Mucosa of stomach (tissue), 1 donor: ENCODE results near the gene GNL1.
"Not testable (repeated sequence)": the region's sequence is repeated elsewhere in the genome, so short reads cannot be mapped to it uniquely, and the experiment has no call there.

ENCODE experiments used
- H3K27me3 ChIP-seq: one replicate; pipeline ENCODE4 v1.7.0; 2013; ENCODE audit warnings: mild to moderate bottlenecking, low read length; ENCODE audit not compliant: control insufficient read depth, insufficient read depth
- H3K36me3 ChIP-seq: one replicate; pipeline ENCODE4 v1.7.0; 2013; ENCODE audit warnings: low read length; ENCODE audit not compliant: control insufficient read depth, insufficient read depth
- H3K4me1 ChIP-seq: one replicate; pipeline ENCODE4 v1.7.0; 2013; ENCODE audit warnings: mild to moderate bottlenecking, low read length; ENCODE audit not compliant: control insufficient read depth, insufficient read depth
- H3K4me3 ChIP-seq: one replicate; pipeline ENCODE4 v1.7.0; 2013; ENCODE audit warnings: low read length
- H3K9ac ChIP-seq: one replicate; pipeline ENCODE4 v1.7.0; 2013; ENCODE audit warnings: mild to moderate bottlenecking, low read length, moderate library complexity
- H3K9me3 ChIP-seq: one replicate; pipeline ENCODE4 v1.7.0; 2013; ENCODE audit warnings: mild to moderate bottlenecking, low read length, moderate library complexity; ENCODE audit not compliant: control insufficient read depth
- donor health status: Pancreatic carcinoma.

Gene GNL1

GRCh38 chr6:30518505-30519145 is 37.7 kb downstream of the GNL1 start:
- H3K36me3 ChIP-seq, H3K4me1 ChIP-seq, H3K9me3 ChIP-seq, H3K9ac ChIP-seq, H3K4me3 ChIP-seq, H3K27me3 ChIP-seq: not testable (repeated sequence)

GRCh38 chr6:30517767-30518504 is 38.4 kb downstream of the GNL1 start:
- not testable (repeated sequence) for H3K9me3 ChIP-seq, H3K27me3 ChIP-seq, H3K9ac ChIP-seq, H3K36me3 ChIP-seq, H3K4me1 ChIP-seq, H3K4me3 ChIP-seq

- H3K4me1 ChIP-seq, H3K4me3 ChIP-seq, H3K36me3 ChIP-seq, H3K27me3 ChIP-seq, H3K9me3 ChIP-seq: not testable (repeated sequence)
- H3K9ac ChIP-seq, result peak overlapping the region; percentile 77
These were observed 39.6 kb downstream of the GNL1 start for GRCh38 chr6:30516754-30517076.

GRCh38 chr6:30515944-30516753 is 40.1 kb downstream of the GNL1 start:
- Histone ChIP-seq H3K4me3 (peak overlapping the region; percentile 44), H3K9ac (peak overlapping the region; percentile 77), H3K36me3 (no peaks in the 10 kb centered on the region), H3K27me3 (no peaks in the 10 kb centered on the region), H3K4me1 (peaks cover 8% of the 10 kb centered on the region), H3K9me3 (no peaks in the 10 kb centered on the region)

GRCh38 chr6:30515106-30515505 is 41.2 kb downstream of the GNL1 start:
- H3K9me3 ChIP-seq, result no peaks in the 10 kb centered on the region
- H3K4me1 ChIP-seq, result no peaks in the 10 kb centered on the region
- no peak overlapping the region for H3K9ac ChIP-seq
- H3K27me3 ChIP-seq, result no peaks in the 10 kb centered on the region
- H3K36me3 ChIP-seq, result no peaks in the 10 kb centered on the region
- H3K4me3 ChIP-seq, result no peak overlapping the region

- H3K27me3 ChIP-seq, result no peaks in the 10 kb centered on the region
- no peaks in the 10 kb centered on the region for H3K9me3 ChIP-seq
- H3K4me1 ChIP-seq, result peaks cover 7% of the 10 kb centered on the region
- no peak overlapping the region for H3K4me3 ChIP-seq
- no peaks in the 10 kb centered on the region for H3K36me3 ChIP-seq
- no peak overlapping the region for H3K9ac ChIP-seq
These were observed 42.8 kb downstream of the GNL1 start for GRCh38 chr6:30513451-30513850.

- Histone ChIP-seq H3K4me1 (peaks cover 7% of the 10 kb centered on the region), H3K9ac (no peak overlapping the region), H3K36me3 (no peaks in the 10 kb centered on the region), H3K27me3 (no peaks in the 10 kb centered on the region), H3K9me3 (no peaks in the 10 kb centered on the region), H3K4me3 (no peak overlapping the region)
These were observed 45.1 kb downstream of the GNL1 start for GRCh38 chr6:30511169-30511546.

- Histone ChIP-seq H3K27me3 (no peaks in the 10 kb centered on the region), H3K4me1 (peaks cover 7% of the 10 kb centered on the region), H3K9ac (no peak overlapping the region), H3K9me3 (no peaks in the 10 kb centered on the region), H3K36me3 (no peaks in the 10 kb centered on the region), H3K4me3 (no peak overlapping the region)
These were observed 45.7 kb downstream of the GNL1 start for GRCh38 chr6:30510419-30511168.

GRCh38 chr6:30508890-30509736 is 47.2 kb downstream of the GNL1 start:
- no peaks in the 10 kb centered on the region for H3K27me3 ChIP-seq
- H3K4me3 ChIP-seq, result no peak overlapping the region
- H3K36me3 ChIP-seq, result no peaks in the 10 kb centered on the region
- no peaks in the 10 kb centered on the region for H3K9me3 ChIP-seq
- no peak overlapping the region for H3K9ac ChIP-seq
- H3K4me1 ChIP-seq, result peaks cover 7% of the 10 kb centered on the region

- Histone ChIP-seq H3K9ac (no peak overlapping the region), H3K4me3 (no peak overlapping the region), H3K27me3 (no peaks in the 10 kb centered on the region), H3K4me1 (peaks cover 7% of the 10 kb centered on the region), H3K9me3 (no peaks in the 10 kb centered on the region), H3K36me3 (no peaks in the 10 kb centered on the region)
These were observed 48.2 kb downstream of the GNL1 start for GRCh38 chr6:30507849-30508827.
